Osteocyte (in vitro differentiated cells): ENCODE data around the gene RNPS1. TPM values are rescaled to one million over a fixed set of nuclear protein-coding genes. Genes with fewer than 3 reads are reported as not detected.
A peak's percentile ranks its signal among the peaks of the same experiment; 100 is the strongest.

Source experiments
- DNase-seq: peaks from one replicate; pipeline ENCODE4 v3.0.0; 2021; ENCODE audit warnings: mixed read lengths; ENCODE audit not compliant: unreplicated experiment; ENCODE audit errors: extremely low spot score
- H3K27ac Mint-ChIP-seq: one replicate; pipeline ENCODE4 v1.8.0; 2021; ENCODE audit warnings: mild to moderate bottlenecking, mixed read lengths; ENCODE audit not compliant: unreplicated experiment
- H3K27me3 Mint-ChIP-seq: one replicate; pipeline ENCODE4 v1.8.0; 2021; ENCODE audit warnings: mixed read lengths; ENCODE audit not compliant: unreplicated experiment
- H3K36me3 Mint-ChIP-seq: one replicate; pipeline ENCODE4 v1.8.0; 2021; ENCODE audit warnings: mixed read lengths; ENCODE audit not compliant: unreplicated experiment
- H3K4me1 Mint-ChIP-seq: one replicate; pipeline ENCODE4 v1.8.0; 2021; ENCODE audit warnings: mixed read lengths; ENCODE audit not compliant: unreplicated experiment
- H3K4me3 Mint-ChIP-seq: one replicate; pipeline ENCODE4 v1.8.0; 2021; ENCODE audit warnings: mild to moderate bottlenecking, moderate library complexity, mixed read lengths; ENCODE audit not compliant: unreplicated experiment
- H3K9me3 Mint-ChIP-seq: one replicate; pipeline ENCODE4 v1.8.0; 2021; ENCODE audit warnings: mixed read lengths; ENCODE audit not compliant: unreplicated experiment
- CTCF ChIP-seq: fragments of 200-600 bp; sonication (generic); IDR thresholded peaks from 2 replicates; pipeline ENCODE4 v1.5.0; 2021; ENCODE audit warnings: antibody characterized with exemption, mild to moderate bottlenecking, moderate library complexity
- total RNA-seq: library from RNA; stranded (reverse); gene quantifications from 2 replicates; pipeline ENCODE4 v1.2.1, GENCODE V29; 2021

Gene RNPS1
- total RNA-seq, 1 donor from 2014 or later: 140 TPM

- Mint-ChIP-seq H3K27me3 (no peaks in the 10 kb centered on the region), H3K4me1 (peaks cover 20% of the 10 kb centered on the region), H3K36me3 (peaks cover 7% of the 10 kb centered on the region), H3K9me3 (no peaks in the 10 kb centered on the region), H3K4me3 (peak overlapping the region; percentile 36), H3K27ac (peak overlapping the region; percentile 50)
- TF ChIP-seq CTCF: no peak
- peak; percentile 76 for DNase-seq
Measured at GRCh38 chr16:2226245-2226793, 41.6 kb downstream of the RNPS1 start.

- Mint-ChIP-seq H3K4me3 (peak overlapping the region; percentile 79), H3K9me3 (no peaks in the 10 kb centered on the region), H3K4me1 (peaks cover 20% of the 10 kb centered on the region), H3K36me3 (no peaks in the 10 kb centered on the region), H3K27me3 (no peaks in the 10 kb centered on the region), H3K27ac (peak overlapping the region; percentile 68)
- peak; percentile 85 for DNase-seq
- peak; percentile 43 for TF ChIP-seq CTCF
Measured at GRCh38 chr16:2223942-2224486, 43.9 kb downstream of the RNPS1 start.

GRCh38 chr16:2223221-2223941, 44.5 kb downstream of the RNPS1 start, which contains the start of gene E4F1:
TSS of gene E4F1 (plus strand) at chr16:2223591. CDS start at chr16:2223614, 23 bp downstream.
- Mint-ChIP-seq H3K4me1 (peaks cover 20% of the 10 kb centered on the region), H3K27ac (peak within 1 kb of the TSS; percentile 69), H3K4me3 (peak within 1 kb of the TSS; percentile 79), H3K36me3 (no peaks in the 10 kb centered on the region), H3K27me3 (no peaks in the 10 kb centered on the region), H3K9me3 (no peaks in the 10 kb centered on the region)
- no peak for TF ChIP-seq CTCF
- DNase-seq: peak; percentile 100

- Mint-ChIP-seq H3K27me3 (no peaks in the 10 kb centered on the region), H3K4me1 (peaks cover 21% of the 10 kb centered on the region), H3K4me3 (peak overlapping the region; percentile 74), H3K9me3 (no peaks in the 10 kb centered on the region), H3K36me3 (no peaks in the 10 kb centered on the region), H3K27ac (no peak overlapping the region)
- TF ChIP-seq CTCF: no peak
- DNase-seq: no peak
Measured at GRCh38 chr16:2216330-2216729, 51.6 kb downstream of the RNPS1 start.

GRCh38 chr16:2214719-2214968, 53.3 kb downstream of the RNPS1 start, which contains the start of gene PGP:
TSS of gene PGP (minus strand) at chr16:2214840. CDS start at chr16:2214777, 63 bp downstream.
- H3K4me1 Mint-ChIP-seq: peaks cover 21% of the 10 kb centered on the region
- no peak for TF ChIP-seq CTCF
- peak within 1 kb of the TSS; percentile 90 for H3K27ac Mint-ChIP-seq
- peak within 1 kb of the TSS; percentile 74 for H3K4me3 Mint-ChIP-seq
- no peak for DNase-seq
- H3K36me3 Mint-ChIP-seq: peaks cover 3% of the 10 kb centered on the region
- no peaks in the 10 kb centered on the region for H3K9me3 Mint-ChIP-seq
- H3K27me3 Mint-ChIP-seq: no peaks in the 10 kb centered on the region
